Measurements from ENCODE around the gene CRISPLD2.

Gene CRISPLD2

GRCh38 chr16:84843149-84844048 lies 23.6 kb downstream of the CRISPLD2 start:
- Histone ChIP-seq H3K4me3 (ENCODE audit: low read depth, low read length) (no peak overlapping the region), H3K27me3 (replicated peaks) (no peaks in the 10 kb centered on the region), H3K27ac (no peak overlapping the region), H3K36me3 (replicated peaks) (peaks cover 8% of the 10 kb centered on the region)
- DNase-seq, result no peak
- in situ Hi-C loops (cut with HindIII; ENCODE audit: low pct_ligation_motif_present, low sequenced_read_pairs), result no loop called here
- TF ChIP-seq, protein P1, sequence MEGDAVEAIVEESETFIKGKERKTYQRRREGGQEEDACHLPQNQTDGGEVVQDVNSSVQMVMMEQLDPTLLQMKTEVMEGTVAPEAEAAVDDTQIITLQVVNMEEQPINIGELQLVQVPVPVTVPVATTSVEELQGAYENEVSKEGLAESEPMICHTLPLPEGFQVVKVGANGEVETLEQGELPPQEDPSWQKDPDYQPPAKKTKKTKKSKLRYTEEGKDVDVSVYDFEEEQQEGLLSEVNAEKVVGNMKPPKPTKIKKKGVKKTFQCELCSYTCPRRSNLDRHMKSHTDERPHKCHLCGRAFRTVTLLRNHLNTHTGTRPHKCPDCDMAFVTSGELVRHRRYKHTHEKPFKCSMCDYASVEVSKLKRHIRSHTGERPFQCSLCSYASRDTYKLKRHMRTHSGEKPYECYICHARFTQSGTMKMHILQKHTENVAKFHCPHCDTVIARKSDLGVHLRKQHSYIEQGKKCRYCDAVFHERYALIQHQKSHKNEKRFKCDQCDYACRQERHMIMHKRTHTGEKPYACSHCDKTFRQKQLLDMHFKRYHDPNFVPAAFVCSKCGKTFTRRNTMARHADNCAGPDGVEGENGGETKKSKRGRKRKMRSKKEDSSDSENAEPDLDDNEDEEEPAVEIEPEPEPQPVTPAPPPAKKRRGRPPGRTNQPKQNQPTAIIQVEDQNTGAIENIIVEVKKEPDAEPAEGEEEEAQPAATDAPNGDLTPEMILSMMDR (IDR thresholded peaks at IDR 0.05; ENCODE audit: low read depth, low read length, missing control alignments), result no peak

GRCh38 chr16:84844049-84844350 lies 24.2 kb downstream of the CRISPLD2 start:
- DNase-seq, result no peak
- TF ChIP-seq, protein P1 (IDR thresholded peaks at IDR 0.05; ENCODE audit: low read depth, low read length, missing control alignments), result no peak
- Histone ChIP-seq H3K27ac (no peak overlapping the region), H3K4me3 (ENCODE audit: low read depth, low read length) (no peak overlapping the region), H3K27me3 (replicated peaks) (no peaks in the 10 kb centered on the region), H3K36me3 (replicated peaks) (peaks cover 8% of the 10 kb centered on the region)
- in situ Hi-C loops (cut with HindIII; ENCODE audit: low pct_ligation_motif_present, low sequenced_read_pairs), result no loop called here

DNA sequence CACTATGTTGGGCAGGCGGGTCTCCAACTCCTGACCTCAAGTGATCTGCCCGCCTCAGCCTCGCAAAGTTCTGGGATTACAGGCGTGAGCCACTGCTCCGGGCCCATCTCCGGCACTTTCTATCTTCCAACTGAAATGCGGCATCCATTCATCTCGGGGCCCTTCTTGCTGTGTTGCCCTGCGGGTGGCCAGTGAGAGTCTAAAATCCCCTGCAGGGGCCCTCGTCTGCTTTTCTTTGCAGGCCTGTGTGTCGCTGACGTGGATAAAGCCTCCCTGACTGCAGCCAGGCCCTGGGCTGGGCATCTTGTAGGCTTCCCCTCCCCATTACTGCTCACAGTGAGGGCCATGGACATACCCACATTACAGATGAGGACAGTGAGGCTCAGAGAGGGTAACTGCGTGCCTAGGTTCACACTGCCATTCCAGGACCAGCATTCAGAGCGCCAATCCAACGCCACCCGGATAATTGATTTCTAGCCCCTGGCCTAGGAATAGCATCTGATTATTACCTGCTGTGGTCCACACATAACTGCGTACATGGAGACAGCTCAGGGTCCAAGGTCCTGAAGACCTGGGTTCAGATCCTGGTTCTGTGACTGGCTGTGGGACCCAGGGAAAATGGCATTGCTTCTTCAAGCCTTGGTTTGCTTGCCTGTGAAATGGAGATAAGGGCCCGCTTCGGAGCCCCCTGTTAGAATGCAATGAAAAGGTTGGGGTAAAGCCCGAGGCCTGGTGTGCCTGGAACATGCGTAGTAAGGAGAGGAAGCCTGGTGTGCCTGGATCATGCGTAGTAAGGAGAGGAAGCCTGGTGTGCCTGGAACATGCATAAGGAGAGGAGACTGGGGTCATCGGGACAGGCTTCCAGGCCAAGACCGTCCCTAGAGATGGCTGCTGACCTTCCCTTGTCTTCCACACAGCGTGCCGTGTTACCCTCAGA lies 25.0 kb downstream of the CRISPLD2 start:
- H3K27ac ChIP-seq, result no peak overlapping the region

DNA sequence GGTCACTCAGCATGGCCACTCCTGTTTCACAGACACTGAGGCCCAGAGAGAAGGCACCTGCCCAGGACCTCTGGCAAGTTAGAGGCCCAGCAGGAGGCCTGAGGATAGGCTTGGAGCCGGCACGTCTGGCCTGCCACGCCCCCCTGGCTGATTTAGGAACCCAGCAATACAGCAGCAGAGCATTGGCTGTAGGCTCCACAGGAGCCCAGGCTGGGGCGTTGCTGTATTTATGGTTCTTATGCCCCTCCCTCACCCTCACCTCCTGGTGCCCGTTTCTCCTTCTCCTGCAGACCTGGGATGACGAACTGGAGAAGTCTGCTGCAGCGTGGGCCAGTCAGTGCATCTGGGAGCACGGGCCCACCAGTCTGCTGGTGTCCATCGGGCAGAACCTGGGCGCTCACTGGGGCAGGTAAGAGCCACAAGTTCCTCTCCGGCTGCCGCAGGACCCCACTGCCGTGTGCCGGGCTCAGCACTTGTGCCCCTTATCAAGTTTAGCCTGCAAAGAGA lies 25.8 kb downstream of the CRISPLD2 start:
- in situ Hi-C loops (cut with HindIII; ENCODE audit: low pct_ligation_motif_present, low sequenced_read_pairs), result no loop called here
- Histone ChIP-seq H3K27ac (no peak overlapping the region), H3K36me3 (replicated peaks) (peaks cover 8% of the 10 kb centered on the region), H3K4me3 (ENCODE audit: low read depth, low read length) (no peak overlapping the region), H3K27me3 (replicated peaks) (no peaks in the 10 kb centered on the region)
- TF ChIP-seq, protein P1 (IDR thresholded peaks at IDR 0.05; ENCODE audit: low read depth, low read length, missing control alignments), result no peak
- no peak for DNase-seq

More for the DNA sequence above, 25.0 kb downstream of the CRISPLD2 start:
- Histone ChIP-seq H3K27me3 (replicated peaks) (no peaks in the 10 kb centered on the region), H3K36me3 (replicated peaks) (peaks cover 8% of the 10 kb centered on the region), H3K4me3 (ENCODE audit: low read depth, low read length) (no peak overlapping the region)
- in situ Hi-C loops (cut with HindIII; ENCODE audit: low pct_ligation_motif_present, low sequenced_read_pairs), result no loop called here
- DNase-seq, result no peak
- TF ChIP-seq, protein P1 (IDR thresholded peaks at IDR 0.05; ENCODE audit: low read depth, low read length, missing control alignments), result no peak

DNA sequence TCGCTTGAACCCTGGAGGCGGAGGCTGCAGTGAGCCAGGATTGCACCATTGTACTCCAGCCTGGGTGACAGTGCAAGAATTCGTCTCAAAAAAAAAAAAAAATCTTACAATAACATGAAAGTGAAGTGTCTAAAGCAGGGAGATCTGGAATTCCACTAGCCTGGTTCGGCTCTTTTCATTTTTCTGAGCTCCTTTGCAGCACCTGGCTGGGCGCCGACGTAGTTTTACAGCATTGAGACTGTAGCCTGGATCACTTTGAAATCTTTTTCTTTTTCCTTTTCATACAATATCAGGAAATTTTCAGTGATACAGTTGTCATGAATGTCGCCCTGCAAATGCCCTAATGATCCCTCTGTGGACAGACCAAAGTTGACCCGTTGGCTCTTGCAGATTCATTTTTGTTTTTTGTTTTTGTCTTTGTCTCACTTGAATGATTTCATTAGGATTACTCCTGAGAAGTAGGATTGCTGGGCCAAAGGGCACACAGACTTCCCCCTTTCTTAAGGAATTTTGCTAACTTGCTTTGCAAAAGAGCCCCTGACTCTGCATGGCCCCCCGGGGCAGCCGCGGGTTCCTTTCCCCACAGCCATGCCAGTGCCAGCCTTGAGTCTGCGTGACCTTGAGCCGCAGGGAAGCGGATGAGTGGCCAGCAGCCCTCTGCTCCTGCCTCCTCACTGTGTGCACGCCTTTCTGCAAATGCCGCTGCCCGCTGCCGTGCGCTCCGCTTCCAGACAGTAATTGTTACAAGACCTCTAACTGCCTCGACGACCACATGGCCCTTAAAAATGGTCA lies 28.0 kb downstream of the CRISPLD2 start:
- TF ChIP-seq, protein P1 (IDR thresholded peaks at IDR 0.05; ENCODE audit: low read depth, low read length, missing control alignments), result no peak
- Histone ChIP-seq H3K27me3 (replicated peaks) (no peaks in the 10 kb centered on the region), H3K36me3 (replicated peaks) (peaks cover 14% of the 10 kb centered on the region), H3K4me3 (ENCODE audit: low read depth, low read length) (no peak overlapping the region), H3K27ac (no peak overlapping the region)
- in situ Hi-C loops (cut with HindIII; ENCODE audit: low pct_ligation_motif_present, low sequenced_read_pairs), result no loop called here
- DNase-seq, result no peak

Data from brain microvascular endothelial cell (primary cell).